ENCODE results near the gene FBN3.

Gene FBN3

GRCh38 chr19:8079988-8080387 is 69.4 kb downstream of the FBN3 start:
- H3K27ac ChIP-seq (ENCODE audit: low read depth, low read length, poor library complexity, severe bottlenecking) = no peak overlapping the region
- no peaks in the 10 kb centered on the region for H3K9me2 ChIP-seq (ENCODE audit: low read depth, low read length)
- H3K9ac ChIP-seq (ENCODE audit: low read length) = no peak overlapping the region
- no peaks in the 10 kb centered on the region for H3K36me3 ChIP-seq (ENCODE audit: insufficient read depth, low read length)
- H3K9me3 ChIP-seq (ENCODE audit: low read length) = no peaks in the 10 kb centered on the region
- no peaks in the 10 kb centered on the region for H4K20me1 ChIP-seq (ENCODE audit: insufficient read depth, low read length)
- TF ChIP-seq CTCF (IDR thresholded peaks at IDR 0.05; ENCODE audit: low read length) (no peak), EZH2 (IDR thresholded peaks at IDR 0.05; ENCODE audit: borderline replicate concordance, low read length) (no peak)
- H3K4me2 ChIP-seq (ENCODE audit: low read length) = no peak overlapping the region
- no peaks in the 10 kb centered on the region for H3K79me2 ChIP-seq (ENCODE audit: insufficient read depth, low read length)
- H3K27me3 ChIP-seq (ENCODE audit: insufficient read depth, low read length) = no peaks in the 10 kb centered on the region
- H3K4me1 ChIP-seq (ENCODE audit: insufficient read depth, low read length, severe bottlenecking) = no peaks in the 10 kb centered on the region
- no peaks in the 10 kb centered on the region for H3F3A ChIP-seq (ENCODE audit: insufficient read depth, low read length)
- no peak overlapping the region for H3K4me3 ChIP-seq (ENCODE audit: low read depth, low read length, poor library complexity, severe bottlenecking)
- H2AFZ ChIP-seq (ENCODE audit: low read length) = no peak overlapping the region

GRCh38 chr19:8075158-8076074 is 74.0 kb downstream of the FBN3 start:
- Histone ChIP-seq H3K9me3 (ENCODE audit: low read length) (0 out of 2 replicates have a peak, but pooled peaks cover under 1% of the 10 kb centered on the region), H3F3A (ENCODE audit: insufficient read depth, low read length) (no peaks in the 10 kb centered on the region), H3K4me2 (ENCODE audit: low read length) (no peak overlapping the region), H3K36me3 (ENCODE audit: insufficient read depth, low read length) (no peaks in the 10 kb centered on the region), H3K4me1 (ENCODE audit: insufficient read depth, low read length, severe bottlenecking) (peaks cover 5% of the 10 kb centered on the region), H3K27ac (ENCODE audit: low read depth, low read length, poor library complexity, severe bottlenecking) (no peak overlapping the region), H2AFZ (ENCODE audit: low read length) (no peak overlapping the region), H4K20me1 (ENCODE audit: insufficient read depth, low read length) (no peaks in the 10 kb centered on the region), H3K9ac (ENCODE audit: low read length) (no peak overlapping the region), H3K27me3 (ENCODE audit: insufficient read depth, low read length) (peaks cover 9% of the 10 kb centered on the region; the same call in 1 of the 2 replicates), H3K79me2 (ENCODE audit: insufficient read depth, low read length) (no peaks in the 10 kb centered on the region), H3K4me3 (ENCODE audit: low read depth, low read length, poor library complexity, severe bottlenecking) (no peak overlapping the region), H3K9me2 (ENCODE audit: low read depth, low read length) (no peaks in the 10 kb centered on the region)
- TF ChIP-seq CTCF (IDR thresholded peaks at IDR 0.05; ENCODE audit: low read length) (no peak), EZH2 (IDR thresholded peaks at IDR 0.05; ENCODE audit: borderline replicate concordance, low read length) (no peak)

GRCh38 chr19:8074501-8074900 is 74.9 kb downstream of the FBN3 start:
- peaks cover 5% of the 10 kb centered on the region for H3K4me1 ChIP-seq (ENCODE audit: insufficient read depth, low read length, severe bottlenecking)
- no peaks in the 10 kb centered on the region for H3K79me2 ChIP-seq (ENCODE audit: insufficient read depth, low read length)
- H4K20me1 ChIP-seq (ENCODE audit: insufficient read depth, low read length) = no peaks in the 10 kb centered on the region
- H3K4me3 ChIP-seq (ENCODE audit: low read depth, low read length, poor library complexity, severe bottlenecking) = no peak overlapping the region
- no peaks in the 10 kb centered on the region for H3K36me3 ChIP-seq (ENCODE audit: insufficient read depth, low read length)
- H3K9me2 ChIP-seq (ENCODE audit: low read depth, low read length) = no peaks in the 10 kb centered on the region
- peaks cover 4% of the 10 kb centered on the region; the same call in 1 of the 2 replicates for H3K9me3 ChIP-seq (ENCODE audit: low read length)
- peaks cover 9% of the 10 kb centered on the region; the same call in 1 of the 2 replicates for H3K27me3 ChIP-seq (ENCODE audit: insufficient read depth, low read length)
- H3K27ac ChIP-seq (ENCODE audit: low read depth, low read length, poor library complexity, severe bottlenecking) = no peak overlapping the region
- TF ChIP-seq CTCF (IDR thresholded peaks at IDR 0.05; ENCODE audit: low read length) (no peak), EZH2 (IDR thresholded peaks at IDR 0.05; ENCODE audit: borderline replicate concordance, low read length) (no peak)
- H3K4me2 ChIP-seq (ENCODE audit: low read length) = no peak overlapping the region
- H3K9ac ChIP-seq (ENCODE audit: low read length) = no peak overlapping the region
- H2AFZ ChIP-seq (ENCODE audit: low read length) = no peak overlapping the region
- no peaks in the 10 kb centered on the region for H3F3A ChIP-seq (ENCODE audit: insufficient read depth, low read length)

Data from OCI-LY1 (cell line).